Measurements from ENCODE around the gene ARL4C.
"Not testable (repeated sequence)": the region's sequence is repeated elsewhere in the genome, so short reads cannot be mapped to it uniquely, and the experiment has no call there.

ARL4C gene

GRCh38 chr2:234469972-234470371 is 26.9 kb downstream of the ARL4C start:
- no peak for DNase-seq

GRCh38 chr2:234469251-234469845 is 27.5 kb downstream of the ARL4C start:
- DNase-seq = no peak

- DNase-seq = no peak
Measured at GRCh38 chr2:234468503-234468902, 28.4 kb downstream of the ARL4C start.

GRCh38 chr2:234467289-234467688 is 29.6 kb downstream of the ARL4C start:
- no peak for DNase-seq

- DNase-seq = no peak
Measured at GRCh38 chr2:234464291-234464645, 32.6 kb downstream of the ARL4C start.

GRCh38 chr2:234463626-234464290 is 33.1 kb downstream of the ARL4C start:
- DNase-seq = peak; percentile 85

GRCh38 chr2:234462218-234462992 is 34.5 kb downstream of the ARL4C start:
- DNase-seq = no peak

GRCh38 chr2:234459401-234460009 is 37.4 kb downstream of the ARL4C start:
- peak; percentile 44 for DNase-seq

- DNase-seq = no peak
Measured at GRCh38 chr2:234458466-234458865, 38.4 kb downstream of the ARL4C start.

GRCh38 chr2:234457421-234457820 is 39.5 kb downstream of the ARL4C start:
- no peak for DNase-seq

GRCh38 chr2:234455246-234455645 is 41.6 kb downstream of the ARL4C start:
- not testable (repeated sequence) for DNase-seq

- DNase-seq = peak; percentile 71
Measured at GRCh38 chr2:234454433-234454832, 42.4 kb downstream of the ARL4C start.

GRCh38 chr2:234453216-234453615 is 43.7 kb downstream of the ARL4C start:
- DNase-seq = peak; percentile 37

- peak; percentile 42 for DNase-seq
Measured at GRCh38 chr2:234451852-234452625, 44.8 kb downstream of the ARL4C start.

- no peak for DNase-seq
Measured at GRCh38 chr2:234451242-234451641, 45.6 kb downstream of the ARL4C start.

- no peak for DNase-seq
Measured at GRCh38 chr2:234450431-234451124, 46.3 kb downstream of the ARL4C start.

GRCh38 chr2:234448506-234449184 is 48.2 kb downstream of the ARL4C start:
- DNase-seq = no peak

GRCh38 chr2:234447963-234448362 is 48.9 kb downstream of the ARL4C start:
- DNase-seq = no peak

- DNase-seq = no peak
Measured at GRCh38 chr2:234447189-234447588, 49.7 kb downstream of the ARL4C start.

- peak; percentile 90 for DNase-seq
Measured at GRCh38 chr2:234446404-234447076, 50.3 kb downstream of the ARL4C start.

- peak; percentile 79 for DNase-seq
Measured at GRCh38 chr2:234444893-234445292, 52.0 kb downstream of the ARL4C start.

Data from CD4-positive, alpha-beta T cell treated with Interleukin-17A for 1 hour (primary cell).